Stimulated activated CD8-positive, alpha-beta memory T cell treated with anti-CD3 and anti-CD28 coated beads, Interleukin-7, amount 100 ng/mL, for 24 hours (primary cell): ENCODE results near the gene LSP1.

Source experiments
- DNase-seq: peaks from one replicate; pipeline ENCODE4 v3.0.0-alpha.2; 2020; ENCODE audit warnings: low read depth

The LSP1 gene

GRCh38 chr11:1825039-1825740 is 27.7 kb upstream of the LSP1 start:
- no peak for DNase-seq

GRCh38 chr11:1825785-1826451 is 27.0 kb upstream of the LSP1 start:
- no peak for DNase-seq

GRCh38 chr11:1826552-1827094 is 26.3 kb upstream of the LSP1 start:
- DNase-seq: no peak

GRCh38 chr11:1827095-1827813 is 25.6 kb upstream of the LSP1 start:
- DNase-seq: no peak

GRCh38 chr11:1827931-1828330 is 25.0 kb upstream of the LSP1 start:
- no peak for DNase-seq

- no peak for DNase-seq
Observed at GRCh38 chr11:1828542-1828941, 24.3 kb upstream of the LSP1 start.

- no peak for DNase-seq
Observed at GRCh38 chr11:1829039-1829820, 23.7 kb upstream of the LSP1 start.

- no peak for DNase-seq
Observed at GRCh38 chr11:1830004-1830321, 22.9 kb upstream of the LSP1 start.

GRCh38 chr11:1830322-1831223 is 22.3 kb upstream of the LSP1 start:
- DNase-seq: no peak

GRCh38 chr11:1831338-1832210 is 21.3 kb upstream of the LSP1 start:
- DNase-seq: no peak

GRCh38 chr11:1832211-1832919 is 20.5 kb upstream of the LSP1 start:
- DNase-seq: peak; percentile 46

GRCh38 chr11:1832920-1833295 is 20.0 kb upstream of the LSP1 start:
- DNase-seq: no peak

- DNase-seq: no peak
Observed at GRCh38 chr11:1834062-1834610, 18.7 kb upstream of the LSP1 start.

GRCh38 chr11:1834779-1835670 is 17.9 kb upstream of the LSP1 start, which contains the start of gene SYT8:
Gene SYT8, plus strand, starts transcription at chr11:1834990. Its CDS starts 116 bp downstream, at chr11:1835106.
- no peak for DNase-seq

GRCh38 chr11:1835671-1836010 is 17.2 kb upstream of the LSP1 start:
- no peak for DNase-seq

- DNase-seq: no peak
Observed at GRCh38 chr11:1836011-1836945, 16.6 kb upstream of the LSP1 start.
